ENCODE measurements around the gene PPARD. TPM values are rescaled to one million over a fixed set of nuclear protein-coding genes. Genes with fewer than 3 reads are reported as not detected.

PPARD gene
- total RNA-seq, 4 donors from 2014 or later, result 17.0 to 42.8 (median 28.2) TPM

DNA sequence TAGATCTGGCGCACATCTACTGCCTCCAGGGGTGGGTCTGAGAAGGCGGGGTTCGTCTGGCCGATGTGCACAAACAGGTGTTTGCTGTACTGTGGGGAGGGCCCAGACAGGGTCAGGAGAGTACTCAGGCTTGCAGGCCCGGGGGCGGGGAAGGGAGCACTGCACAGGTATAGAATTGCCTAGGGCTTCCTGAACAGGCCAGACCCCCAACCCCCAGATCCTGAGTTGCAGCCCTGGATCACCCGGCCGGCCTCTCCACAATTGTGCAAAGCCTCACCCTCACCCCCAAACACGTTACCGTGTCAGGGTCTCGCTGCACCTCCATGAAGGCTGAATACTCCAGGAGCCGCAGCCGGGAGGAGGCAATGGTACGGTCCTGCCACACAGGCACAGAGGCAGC is 133.6 kb downstream of the PPARD start:
- Histone ChIP-seq H3K36me3 (peaks cover 5 to 100% (median 8%) of the 10 kb centered on the region in 3 donors), H3K27ac (no peak overlapping the region), H3K27me3 (no peaks in the 10 kb centered on the region), H3K4me3 (no peak overlapping the region), H3K9me3 (no peaks in the 10 kb centered on the region), H3K4me1 (peaks cover 4 to 51% (median 9%) of the 10 kb centered on the region in 3 donors)
- TF ChIP-seq, protein P1, sequence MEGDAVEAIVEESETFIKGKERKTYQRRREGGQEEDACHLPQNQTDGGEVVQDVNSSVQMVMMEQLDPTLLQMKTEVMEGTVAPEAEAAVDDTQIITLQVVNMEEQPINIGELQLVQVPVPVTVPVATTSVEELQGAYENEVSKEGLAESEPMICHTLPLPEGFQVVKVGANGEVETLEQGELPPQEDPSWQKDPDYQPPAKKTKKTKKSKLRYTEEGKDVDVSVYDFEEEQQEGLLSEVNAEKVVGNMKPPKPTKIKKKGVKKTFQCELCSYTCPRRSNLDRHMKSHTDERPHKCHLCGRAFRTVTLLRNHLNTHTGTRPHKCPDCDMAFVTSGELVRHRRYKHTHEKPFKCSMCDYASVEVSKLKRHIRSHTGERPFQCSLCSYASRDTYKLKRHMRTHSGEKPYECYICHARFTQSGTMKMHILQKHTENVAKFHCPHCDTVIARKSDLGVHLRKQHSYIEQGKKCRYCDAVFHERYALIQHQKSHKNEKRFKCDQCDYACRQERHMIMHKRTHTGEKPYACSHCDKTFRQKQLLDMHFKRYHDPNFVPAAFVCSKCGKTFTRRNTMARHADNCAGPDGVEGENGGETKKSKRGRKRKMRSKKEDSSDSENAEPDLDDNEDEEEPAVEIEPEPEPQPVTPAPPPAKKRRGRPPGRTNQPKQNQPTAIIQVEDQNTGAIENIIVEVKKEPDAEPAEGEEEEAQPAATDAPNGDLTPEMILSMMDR (IDR thresholded peaks at IDR 0.05), result no peak
- no peak for TF ChIP-seq POLR2A (IDR thresholded peaks at IDR 0.05)
- WGBS, 2 donors, result 47 to 54% methylated on average over 5 to 6 of the region's 14 CpGs
- intact Hi-C loops (cut with DNase I), result no loop called here
- DNase-seq, result no peak

DNA sequence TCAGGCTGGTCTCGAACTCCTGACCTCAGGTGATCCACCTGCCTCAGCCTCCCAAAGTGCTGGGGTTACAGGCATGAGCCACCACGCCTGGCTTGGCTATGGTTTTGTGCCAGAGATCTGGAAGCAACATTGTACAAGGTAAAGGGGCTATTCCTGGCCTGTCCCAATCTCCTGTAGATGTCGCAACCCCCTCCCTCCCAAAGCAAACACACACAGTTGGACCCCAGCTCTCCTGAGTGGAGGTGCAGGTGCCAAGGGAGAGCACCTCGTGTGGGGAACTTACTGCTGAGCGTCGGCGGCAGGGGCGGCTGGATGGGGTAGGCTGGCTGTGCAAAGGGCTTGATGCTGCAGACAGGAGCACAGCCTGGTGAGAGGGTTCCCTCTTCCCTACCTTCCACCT is 134.7 kb downstream of the PPARD start:
- H3K27me3 ChIP-seq, result no peaks in the 10 kb centered on the region
- intact Hi-C loops (cut with DNase I), result no loop called here
- DNase-seq, result no peak
- H3K4me1 ChIP-seq, result peaks cover 0 to 40% (median 4%) of the 10 kb centered on the region in 3 donors
- 77 to 83% methylated on average over 2 to 8 of the region's 8 CpGs for WGBS, 2 donors
- H3K9me3 ChIP-seq, result no peaks in the 10 kb centered on the region
- no peak overlapping the region for H3K27ac ChIP-seq
- H3K36me3 ChIP-seq, result peaks cover 5 to 100% (median 8%) of the 10 kb centered on the region in 3 donors
- no peak for TF ChIP-seq POLR2A (IDR thresholded peaks at IDR 0.05)
- TF ChIP-seq, protein P1 (IDR thresholded peaks at IDR 0.05), result no peak
- no peak overlapping the region for H3K4me3 ChIP-seq

Small RNA genes lying within 50 kb of the gene (small RNA-seq; reads per million reads assigned to genes)
- 0 to 0.54 (median 0.16) reads per million in 4 donors for gene MIR7111

Other genes with a start within 250 kb of the PPARD start
- under 1 TPM in 1 of 4 donors, not detected in 3; 0.64 TPM for gene TCP11, start 201.2 kb upstream of the PPARD start, total RNA-seq
- under 1 TPM in 2 of 4 donors, not detected in 2; 0.03 to 0.19 TPM for gene SCUBE3, start 128.6 kb upstream of the PPARD start, total RNA-seq
- gene ZNF76, start 82.8 kb upstream of the PPARD start, total RNA-seq, result 10 to 100 TPM; 10.1 to 25.0 (median 10.9) TPM
- gene DEF6, start 44.7 kb upstream of the PPARD start, total RNA-seq, result 10 to 100 TPM; 20.5 to 38.0 (median 25.2) TPM
- gene FANCE, start 109.8 kb downstream of the PPARD start, total RNA-seq, result 10 to 100 TPM in 1 of 4 donors, 1 to 10 TPM in 3; 6.9 to 15.5 (median 8.0) TPM
- 1,000 to 10,000 TPM; 1,152 to 2,101 (median 1,461) TPM for gene RPL10A, start 125.8 kb downstream of the PPARD start, total RNA-seq
- 10 to 100 TPM; 13.7 to 33.5 (median 29.3) TPM for gene TEAD3, start 154.5 kb downstream of the PPARD start, total RNA-seq
- not detected for gene TULP1, start 170.3 kb downstream of the PPARD start, total RNA-seq